GM19324 (cell line): ENCODE results near the gene KIF5B.
"Not testable (repeated sequence)": the region's sequence is repeated elsewhere in the genome, so short reads cannot be mapped to it uniquely, and the experiment has no call there.

Experiments used
- ATAC-seq: cut with Tn5 transposase; IDR thresholded peaks from one replicate; pipeline ENCODE4 v1.9.1; 2021; ENCODE audit warnings: mild to moderate bottlenecking, moderate library complexity; ENCODE audit not compliant: unreplicated experiment, low FRiP score

KIF5B gene

DNA sequence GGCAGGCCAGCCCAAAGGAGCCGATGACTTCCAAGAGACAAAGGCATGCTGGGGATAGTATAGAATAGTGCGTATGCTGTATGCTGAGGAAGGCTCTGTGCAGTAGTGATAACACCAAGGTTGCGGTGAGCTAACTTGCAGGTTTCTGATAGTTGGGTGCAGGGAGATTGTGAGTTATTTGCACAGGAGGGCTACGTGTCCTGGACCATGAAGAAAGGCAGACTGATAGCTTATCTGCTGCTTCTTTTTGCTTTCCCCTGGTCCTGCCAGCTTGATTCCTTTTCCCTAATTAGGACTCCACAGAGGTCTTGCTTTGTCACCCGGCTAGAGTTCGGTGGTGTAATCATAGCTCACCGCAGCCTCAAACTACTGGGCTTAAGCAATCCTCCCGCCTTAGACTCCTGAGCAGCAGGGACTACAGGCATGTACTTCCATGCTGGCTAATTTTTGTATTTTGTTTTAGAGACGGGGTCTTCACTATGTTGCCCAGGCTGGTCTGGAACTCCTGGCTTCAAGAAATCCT, 83.6 kb downstream of the KIF5B start:
- no peak for ATAC-seq

DNA sequence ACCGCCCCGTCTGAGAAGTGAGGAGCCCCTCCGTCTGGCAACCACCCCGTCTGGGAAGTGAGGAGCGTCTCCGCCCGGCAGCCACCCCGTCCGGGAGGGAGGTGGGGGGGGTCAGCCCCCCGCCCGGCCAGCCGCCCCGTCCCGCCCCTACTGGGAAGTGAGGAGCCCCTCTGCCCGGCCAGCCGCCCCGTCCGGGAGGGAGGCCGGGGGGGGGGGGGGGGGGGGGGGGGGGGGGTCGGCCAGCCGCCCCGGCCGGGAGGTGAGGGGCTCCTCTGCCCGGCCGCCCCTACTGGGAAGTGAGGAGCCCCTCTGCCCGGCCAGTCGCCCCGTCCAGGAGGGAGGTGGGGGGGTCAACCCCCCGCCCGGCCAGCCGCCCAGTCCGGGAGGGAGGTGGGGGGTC, 86.4 kb downstream of the KIF5B start:
- ATAC-seq: not testable (repeated sequence)

DNA sequence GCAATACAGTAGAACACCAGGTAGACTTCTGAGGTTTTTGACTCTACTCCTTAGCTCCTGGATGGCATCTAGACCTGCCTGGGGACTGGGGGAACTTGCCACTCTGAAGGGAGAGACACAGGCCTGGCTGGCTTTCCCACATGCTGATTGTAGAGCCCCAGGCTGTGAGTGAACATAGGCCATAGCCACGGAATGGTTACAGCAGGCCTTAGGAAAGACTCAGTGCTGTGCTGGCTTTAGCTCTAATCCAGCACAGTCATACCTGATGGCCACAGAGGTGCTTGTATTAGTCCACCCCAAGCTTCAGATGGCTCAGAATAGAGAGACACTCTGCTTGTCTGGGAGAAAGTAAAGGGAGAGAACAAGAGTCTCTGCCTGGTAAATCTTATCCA, 92.6 kb downstream of the KIF5B start:
- ATAC-seq: no peak

- no peak for ATAC-seq
Observed at GRCh38 chr10:31962826-31963588, 93.2 kb downstream of the KIF5B start.

- ATAC-seq: no peak
Observed at GRCh38 chr10:31961277-31962074, 94.7 kb downstream of the KIF5B start.

- no peak for ATAC-seq
Observed at GRCh38 chr10:31959461-31960173, 96.6 kb downstream of the KIF5B start.
